Body of pancreas (tissue), 4 donors: Measurements from ENCODE around the gene LSMEM2. TPM values are rescaled to one million over a fixed set of nuclear protein-coding genes. Genes with fewer than 3 reads are reported as not detected.
A peak's percentile ranks its signal among the peaks of the same experiment; 100 is the strongest.

Experiments
- ATAC-seq: fragments of 150-250 bp; one replicate; pipeline ENCODE4 v1.9.1; 2016
- DNase-seq, 4 donors: peaks; one replicate each; pipeline ENCODE4 v3.0.0-alpha.2; 2019
- H3K27ac ChIP-seq, 4 donors: fragments of 200-600 bp; sonication (generic); 1 replicate in 3 of 4; 2 replicates in 1 of 4; pipeline versions ENCODE4 v1.5.1 to v1.6.1; 2016 to 2019; ENCODE audit warnings: mild to moderate bottlenecking in 1 of 4, mixed read lengths in 1 of 4, moderate library complexity in 1 of 4
- H3K27me3 ChIP-seq, 2 donors: fragments of 200-600 bp; sonication (generic); one replicate each; pipeline ENCODE4 v1.6.0; 2016; ENCODE audit warnings: mild to moderate bottlenecking in 1 of 2
- H3K36me3 ChIP-seq, 2 donors: fragments of 200-600 bp; sonication (generic); replicated peaks in 1 of 2; 2 replicates each; pipeline ENCODE4 v1.5.1; 2016; ENCODE audit warnings: low read depth in 2 of 2; ENCODE audit not compliant: insufficient read depth in 1 of 2
- H3K4me1 ChIP-seq: fragments of 200-600 bp; sonication (generic); one replicate; pipeline ENCODE4 v1.6.0; 2016
- H3K4me3 ChIP-seq, 2 donors: fragments of 200-600 bp; sonication (generic); 1 replicate in 1 of 2; 2 replicates in 1 of 2; pipeline ENCODE4 v1.5.1; 2016 to 2019
- H3K9me3 ChIP-seq, 3 donors: fragments of 200-600 bp; sonication (generic); 1 replicate in 2 of 3; 2 replicates in 1 of 3; pipeline ENCODE4 v1.5.1; 2016
- POLR2A ChIP-seq, 3 donors: fragments of 450-650 bp; IDR thresholded peaks; one replicate each; pipeline ENCODE4 v1.6.1; 2016; ENCODE audit warnings: antibody characterized with exemption in 3 of 3, mild to moderate bottlenecking in 2 of 3
- WGBS, 2 donors: methylation state at CpG; one replicate each; pipeline ENCODE4 v1.1.5; 2017; 5-methylcytosine and 5-hydroxymethylcytosine counted together
- intact Hi-C: fragments of 100-400 bp; cut with DNase I; formaldehyde crosslinking; loops from one replicate; pipeline ENCODE4 v1.15.1; 2023
- total RNA-seq, 2 donors: library from RNA; depleted of rRNA; stranded (reverse); fragments of >200 nt; gene quantifications; one replicate each; pipeline ENCODE4 v1.1.0, GENCODE V29; 2016
- TF ChIP-seq, protein P1 (sequence below), 7 experiments: fragments of 450-650 bp in 4 of 7; fragments of 200-600 bp in 3 of 7; sonication (generic) in 3 of 7; IDR thresholded peaks; one replicate each; pipeline ENCODE4 v1.5.1; 2016 to 2019; ENCODE audit warnings: antibody characterized with exemption in 7 of 7

LSMEM2 gene
- total RNA-seq, 2 donors from 2014 or later, result not detected

DNA sequence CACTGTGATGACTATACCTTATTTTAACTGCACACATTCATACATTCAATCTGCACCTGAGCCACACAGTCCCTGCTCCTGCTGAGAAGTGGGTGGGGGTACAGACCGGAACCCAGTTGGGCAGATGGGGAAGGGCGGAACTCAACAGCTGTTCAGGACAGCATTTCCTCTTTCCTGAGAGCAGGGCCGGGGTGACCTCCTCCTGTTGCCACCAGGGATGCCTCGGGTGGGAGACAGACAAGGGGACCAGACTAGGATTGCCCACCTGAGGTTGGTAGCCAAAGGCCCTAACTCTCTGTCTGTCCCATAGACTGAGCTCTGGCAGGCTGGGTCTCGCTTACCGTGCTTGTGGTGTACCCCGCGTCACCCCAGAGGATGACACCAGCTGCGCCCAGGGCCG lies 39.7 kb downstream of the LSMEM2 start:
- Histone ChIP-seq H3K4me1 (peaks cover 50% of the 10 kb centered on the region), H3K27me3 (no peaks in the 10 kb centered on the region), H3K36me3 (peaks cover 0 to 5% of the 10 kb centered on the region in 2 donors), H3K9me3 (no peaks in the 10 kb centered on the region), H3K4me3 (no peak overlapping the region), H3K27ac (no peak overlapping the region)
- ATAC-seq (no peak), DNase-seq (no peak)
- TF ChIP-seq, protein P1, sequence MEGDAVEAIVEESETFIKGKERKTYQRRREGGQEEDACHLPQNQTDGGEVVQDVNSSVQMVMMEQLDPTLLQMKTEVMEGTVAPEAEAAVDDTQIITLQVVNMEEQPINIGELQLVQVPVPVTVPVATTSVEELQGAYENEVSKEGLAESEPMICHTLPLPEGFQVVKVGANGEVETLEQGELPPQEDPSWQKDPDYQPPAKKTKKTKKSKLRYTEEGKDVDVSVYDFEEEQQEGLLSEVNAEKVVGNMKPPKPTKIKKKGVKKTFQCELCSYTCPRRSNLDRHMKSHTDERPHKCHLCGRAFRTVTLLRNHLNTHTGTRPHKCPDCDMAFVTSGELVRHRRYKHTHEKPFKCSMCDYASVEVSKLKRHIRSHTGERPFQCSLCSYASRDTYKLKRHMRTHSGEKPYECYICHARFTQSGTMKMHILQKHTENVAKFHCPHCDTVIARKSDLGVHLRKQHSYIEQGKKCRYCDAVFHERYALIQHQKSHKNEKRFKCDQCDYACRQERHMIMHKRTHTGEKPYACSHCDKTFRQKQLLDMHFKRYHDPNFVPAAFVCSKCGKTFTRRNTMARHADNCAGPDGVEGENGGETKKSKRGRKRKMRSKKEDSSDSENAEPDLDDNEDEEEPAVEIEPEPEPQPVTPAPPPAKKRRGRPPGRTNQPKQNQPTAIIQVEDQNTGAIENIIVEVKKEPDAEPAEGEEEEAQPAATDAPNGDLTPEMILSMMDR (IDR thresholded peaks at IDR 0.05), result no peak
- TF ChIP-seq POLR2A (IDR thresholded peaks at IDR 0.05), result no peak
- 84 to 100% methylated on average over 1 to 10 of the region's 10 CpGs for WGBS, 2 donors
- intact Hi-C loops, result no loop called here

DNA sequence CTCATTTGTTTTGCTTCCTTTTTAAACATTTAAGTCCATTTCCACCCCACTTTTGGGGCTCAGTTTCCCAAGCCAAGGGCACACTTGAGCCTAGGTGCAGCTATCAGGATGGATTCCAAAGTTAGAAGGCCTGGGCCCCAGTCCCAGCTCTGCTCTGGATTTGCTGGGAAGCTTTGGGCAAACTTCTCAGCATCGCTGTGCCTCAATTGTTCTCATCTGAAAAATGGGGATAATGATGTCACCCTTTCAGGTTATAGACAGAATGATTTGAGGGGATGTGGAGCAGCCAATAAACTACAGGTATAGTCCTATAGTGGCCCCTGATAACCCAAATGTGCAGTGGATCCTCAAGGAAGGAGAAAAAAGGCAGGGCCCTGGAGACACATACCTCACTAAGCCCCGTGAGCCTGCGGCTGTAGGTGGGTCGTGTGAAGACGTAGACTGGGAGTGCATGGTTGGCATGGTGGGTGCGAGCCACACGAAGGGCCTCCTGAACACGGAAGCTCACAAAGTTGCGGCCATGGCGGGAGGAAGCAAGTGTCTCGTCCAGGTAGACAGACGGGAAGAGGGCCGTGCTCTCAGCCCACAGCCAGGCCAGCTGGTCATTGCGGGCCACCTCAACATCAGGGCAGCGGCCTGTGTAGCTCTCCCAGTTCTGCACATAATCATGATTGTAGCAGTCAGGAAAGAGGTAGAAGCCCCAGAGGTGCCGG lies 40.5 kb downstream of the LSMEM2 start:
- ATAC-seq (no peak), DNase-seq (no peak)
- intact Hi-C loops, result no loop called here
- peaks cover 53% of the 10 kb centered on the region for H3K4me1 ChIP-seq
- peaks cover 0 to 5% of the 10 kb centered on the region in 2 donors for H3K36me3 ChIP-seq
- H3K27ac ChIP-seq, result no peak overlapping the region
- no peak for TF ChIP-seq POLR2A (IDR thresholded peaks at IDR 0.05)
- TF ChIP-seq, protein P1 (IDR thresholded peaks at IDR 0.05), result no peak
- no peaks in the 10 kb centered on the region for H3K9me3 ChIP-seq
- H3K27me3 ChIP-seq, result no peaks in the 10 kb centered on the region
- H3K4me3 ChIP-seq, result no peak overlapping the region
- 84 to 92% methylated on average over 14 to 16 of the region's 16 CpGs for WGBS, 2 donors

DNA sequence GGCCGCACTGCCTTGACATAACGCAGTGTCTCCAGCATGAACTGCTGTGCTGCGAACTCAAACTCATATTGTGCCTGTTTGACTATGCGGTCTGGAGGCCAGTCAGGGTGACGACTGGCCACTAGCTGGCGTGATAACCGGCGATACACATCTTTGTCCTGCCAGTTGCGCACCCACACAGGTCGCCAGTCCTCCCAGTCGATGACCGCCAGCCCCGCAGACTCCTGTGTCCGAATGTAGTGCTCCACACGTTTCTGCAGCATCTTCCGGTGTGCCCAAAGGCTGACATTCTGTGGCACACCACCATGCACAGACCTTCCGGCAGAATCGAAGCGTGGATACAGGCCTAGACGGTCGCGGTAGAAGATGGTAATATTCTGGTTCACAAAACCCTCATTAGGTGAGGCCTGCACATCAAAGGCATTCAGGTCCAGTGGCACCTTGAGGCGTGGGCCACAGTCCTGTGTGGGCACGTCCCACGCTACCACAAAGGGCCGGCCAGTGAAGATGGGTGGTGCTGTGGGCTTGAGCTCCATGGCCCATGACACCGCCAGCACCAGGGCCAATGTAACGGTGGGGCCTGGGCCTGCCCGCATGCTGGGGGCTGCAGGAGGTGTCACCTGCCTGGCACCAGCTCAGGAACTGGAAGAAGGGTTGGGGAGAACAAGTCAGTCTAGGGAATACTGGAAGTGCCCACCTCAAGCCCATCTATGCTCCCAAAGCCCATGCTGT lies 41.2 kb downstream of the LSMEM2 start:
- DNase-seq (no peak), ATAC-seq (no peak)
- intact Hi-C loops, result no loop called here
- H3K27ac ChIP-seq, result peak overlapping the region; percentile 88 to 98 (median 96)
- peaks cover 0 to 5% of the 10 kb centered on the region in 2 donors for H3K36me3 ChIP-seq
- TF ChIP-seq POLR2A (IDR thresholded peaks at IDR 0.05), result no peak
- TF ChIP-seq, protein P1 (IDR thresholded peaks at IDR 0.05), result no peak
- WGBS, 2 donors, result 72 to 79% methylated on average over 22 to 27 of the region's 29 CpGs
- H3K27me3 ChIP-seq, result no peaks in the 10 kb centered on the region
- peaks cover 59% of the 10 kb centered on the region for H3K4me1 ChIP-seq
- H3K4me3 ChIP-seq, result peak overlapping the region in 1 of 2 donors; percentile 62
- no peaks in the 10 kb centered on the region for H3K9me3 ChIP-seq

DNA sequence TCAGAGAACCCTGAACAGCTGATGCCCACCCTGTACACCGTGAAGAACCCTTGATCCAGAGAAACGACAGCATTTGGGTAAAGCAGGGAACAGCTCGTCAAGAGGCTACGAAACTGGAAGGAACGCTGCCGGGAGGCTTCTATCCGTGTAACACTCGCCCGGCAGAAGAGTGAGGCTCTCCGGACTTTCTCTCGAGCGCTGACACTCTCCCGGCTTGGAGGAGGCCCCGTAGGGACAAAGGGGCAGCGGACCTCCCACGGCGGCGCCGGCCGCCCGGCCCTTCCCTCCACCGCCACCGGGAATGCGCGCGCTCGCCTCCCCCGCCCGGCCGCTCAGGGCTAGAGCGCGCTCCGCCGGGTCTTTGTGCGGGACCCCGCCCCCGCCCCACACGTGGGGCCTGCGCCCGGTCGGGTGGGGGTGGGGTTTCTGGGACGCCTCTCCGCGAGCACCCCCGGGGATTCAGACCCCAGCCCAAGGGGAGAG lies 42.0 kb downstream of the LSMEM2 start:
- ATAC-seq (peak; percentile 75), DNase-seq (peak; percentile 75 to 84 (median 80))
- WGBS, 2 donors, result 0% methylated on average over 43 of the region's 45 CpGs; no CpG with 5 or more reads in 1 of the 2 donors
- intact Hi-C loops, result no loop called here
- TF ChIP-seq, protein P1 (IDR thresholded peaks at IDR 0.05), result no peak
- peak in 2 of 3 donors; percentile 59 to 64 for TF ChIP-seq POLR2A (IDR thresholded peaks at IDR 0.05)
- peak overlapping the region in 1 of 2 donors; percentile 62 for H3K4me3 ChIP-seq
- no peaks in the 10 kb centered on the region for H3K27me3 ChIP-seq
- H3K4me1 ChIP-seq, result peaks cover 60% of the 10 kb centered on the region
- peaks cover 0 to 5% of the 10 kb centered on the region in 2 donors for H3K36me3 ChIP-seq
- peak overlapping the region; percentile 88 to 98 (median 96) for H3K27ac ChIP-seq
- H3K9me3 ChIP-seq, result no peaks in the 10 kb centered on the region
